Embryonic facial prominence (tissue), 1 donor: ENCODE results near the gene KCNJ14.

ENCODE experiments used
- DNase-seq: peaks from one replicate; pipeline ENCODE4 v3.0.0-alpha.2; 2016; ENCODE audit errors: extremely low spot score

Gene KCNJ14

DNA sequence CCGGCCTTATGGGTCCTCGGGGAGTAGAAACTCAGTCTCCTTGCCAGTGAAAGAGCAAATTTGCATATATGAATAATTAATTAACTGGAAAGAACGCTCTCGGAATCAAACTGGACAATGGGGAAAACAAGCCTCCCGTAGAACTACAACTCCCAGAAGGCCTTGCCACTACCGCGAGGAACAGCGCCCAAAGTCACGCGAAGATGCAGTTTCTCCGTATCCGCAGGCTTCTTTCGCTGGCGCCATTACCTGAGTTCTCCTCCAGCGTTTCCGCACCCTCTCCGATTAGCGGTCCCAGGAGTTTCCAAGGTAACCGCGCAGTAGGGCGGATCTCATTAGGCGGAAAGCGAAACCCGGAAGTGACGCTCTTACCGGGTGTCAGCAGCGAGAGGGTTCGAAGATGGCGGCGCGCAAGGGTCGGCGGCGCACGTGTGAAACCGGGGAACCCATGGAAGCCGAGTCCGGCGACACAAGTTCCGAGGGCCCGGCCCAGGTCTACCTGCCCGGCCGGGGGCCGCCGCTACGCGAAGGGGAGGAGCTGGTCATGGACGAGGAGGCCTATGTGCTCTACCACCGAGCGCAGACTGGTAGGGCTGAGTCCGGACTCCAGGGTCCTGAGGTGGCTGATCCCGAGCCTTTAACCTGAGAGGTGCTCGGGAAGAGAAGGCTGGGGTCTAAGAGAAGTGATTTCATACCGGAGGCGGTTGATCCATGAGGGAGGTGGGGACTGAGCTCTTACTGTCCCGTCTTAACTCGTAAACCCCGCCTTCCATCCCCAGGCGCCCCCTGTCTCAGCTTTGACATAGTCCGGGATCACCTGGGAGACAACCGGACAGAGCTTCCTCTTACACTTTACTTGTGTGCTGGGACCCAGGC, 9.5 kb upstream of the KCNJ14 start, which contains the start of gene GRWD1:
TSS of gene GRWD1 (plus strand) at position 378 of the 876 bp plus-strand sequence. CDS start at position 401, 23 bp downstream.
- peak; percentile 90 for DNase-seq

DNA sequence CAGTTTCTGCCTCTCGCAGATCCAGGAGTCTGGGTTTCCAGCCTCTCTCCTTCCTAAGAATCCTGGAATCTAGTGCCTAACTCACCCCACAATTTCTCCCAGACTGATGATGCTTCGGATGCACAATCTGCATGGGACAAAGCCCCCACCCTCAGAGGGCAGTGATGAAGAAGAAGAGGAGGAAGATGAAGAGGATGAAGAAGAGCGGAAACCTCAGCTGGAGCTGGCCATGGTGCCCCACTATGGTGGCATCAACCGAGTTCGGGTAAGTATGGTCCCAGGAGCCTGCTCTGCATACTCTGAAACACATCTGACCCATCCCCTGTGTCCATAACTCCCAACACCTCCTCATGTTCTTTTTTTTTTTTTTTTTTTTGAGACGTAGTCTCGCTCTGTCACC, 8.8 kb upstream of the KCNJ14 start:
- DNase-seq: no peak

DNA sequence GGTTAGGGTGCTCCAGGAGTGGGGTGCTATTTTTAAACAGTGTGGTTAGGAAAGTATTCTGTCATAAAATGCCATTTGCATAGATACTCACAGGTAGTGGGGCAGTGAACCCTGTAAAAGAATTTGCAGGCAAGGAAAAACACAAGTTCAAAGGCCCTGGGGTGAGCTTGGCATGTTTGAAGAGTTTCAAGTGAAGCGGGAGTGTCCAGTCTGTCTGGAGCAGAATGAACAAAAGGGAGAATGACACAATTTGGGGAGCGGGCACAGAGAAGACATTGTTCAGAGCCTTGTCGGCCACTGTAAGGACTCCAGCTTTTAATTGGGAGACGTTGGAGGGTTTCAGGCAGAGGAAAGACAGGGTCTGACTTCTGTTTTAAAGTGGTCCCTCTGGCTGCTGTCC, 6.8 kb upstream of the KCNJ14 start:
- no peak for DNase-seq

DNA sequence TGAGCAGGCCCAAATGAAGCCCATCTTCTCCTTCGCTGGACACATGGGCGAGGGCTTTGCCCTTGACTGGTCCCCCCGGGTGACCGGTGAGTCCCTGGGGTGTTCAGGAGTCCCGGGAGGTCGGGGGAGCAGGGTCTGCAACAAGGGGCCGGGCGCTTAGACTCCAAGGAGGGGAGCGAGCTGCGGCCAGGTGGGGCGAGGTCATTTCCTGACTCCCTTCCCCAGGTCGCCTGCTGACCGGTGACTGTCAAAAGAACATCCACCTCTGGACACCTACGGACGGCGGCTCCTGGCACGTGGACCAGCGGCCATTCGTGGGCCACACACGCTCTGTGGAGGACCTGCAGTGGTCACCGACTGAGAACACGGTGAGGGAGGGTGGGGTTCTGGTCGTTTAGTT, 4.9 kb upstream of the KCNJ14 start:
- no peak for DNase-seq

DNA sequence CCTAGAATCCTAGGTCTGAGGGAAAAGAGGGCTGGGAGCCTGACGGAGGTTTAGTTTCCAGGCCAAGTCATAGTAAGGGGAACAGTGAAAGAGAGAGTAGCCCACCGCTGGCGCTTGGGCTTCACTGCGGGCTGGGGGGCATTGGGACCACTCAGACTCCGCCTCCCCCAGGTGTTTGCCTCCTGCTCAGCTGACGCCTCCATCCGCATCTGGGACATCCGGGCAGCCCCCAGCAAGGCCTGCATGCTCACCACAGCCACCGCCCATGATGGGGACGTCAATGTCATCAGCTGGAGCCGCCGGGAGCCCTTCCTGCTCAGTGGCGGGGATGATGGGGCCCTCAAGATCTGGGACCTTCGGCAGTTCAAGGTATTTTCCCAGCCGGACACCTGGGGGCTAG, 4.5 kb upstream of the KCNJ14 start:
- DNase-seq: no peak

DNA sequence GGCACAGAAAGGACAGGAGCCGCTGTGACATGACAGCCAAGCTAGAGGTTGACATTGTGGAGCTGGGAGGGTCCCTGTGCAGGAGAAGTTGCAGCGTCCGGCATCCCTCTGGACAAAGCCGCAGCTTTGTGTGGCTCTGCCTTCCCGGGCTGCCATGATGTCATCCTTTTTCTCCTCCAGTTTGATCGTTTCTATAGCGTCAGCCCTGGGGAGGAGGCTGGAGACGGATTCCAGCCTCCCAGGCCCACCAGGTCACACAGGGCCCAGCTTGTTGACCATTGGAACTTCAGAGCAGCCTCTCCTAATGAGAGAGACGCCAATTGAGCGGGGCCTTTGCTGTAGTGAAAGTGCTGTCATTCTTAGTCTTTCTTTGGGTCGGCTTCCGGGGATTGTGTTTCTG, 3.8 kb upstream of the KCNJ14 start:
- DNase-seq: no peak

DNA sequence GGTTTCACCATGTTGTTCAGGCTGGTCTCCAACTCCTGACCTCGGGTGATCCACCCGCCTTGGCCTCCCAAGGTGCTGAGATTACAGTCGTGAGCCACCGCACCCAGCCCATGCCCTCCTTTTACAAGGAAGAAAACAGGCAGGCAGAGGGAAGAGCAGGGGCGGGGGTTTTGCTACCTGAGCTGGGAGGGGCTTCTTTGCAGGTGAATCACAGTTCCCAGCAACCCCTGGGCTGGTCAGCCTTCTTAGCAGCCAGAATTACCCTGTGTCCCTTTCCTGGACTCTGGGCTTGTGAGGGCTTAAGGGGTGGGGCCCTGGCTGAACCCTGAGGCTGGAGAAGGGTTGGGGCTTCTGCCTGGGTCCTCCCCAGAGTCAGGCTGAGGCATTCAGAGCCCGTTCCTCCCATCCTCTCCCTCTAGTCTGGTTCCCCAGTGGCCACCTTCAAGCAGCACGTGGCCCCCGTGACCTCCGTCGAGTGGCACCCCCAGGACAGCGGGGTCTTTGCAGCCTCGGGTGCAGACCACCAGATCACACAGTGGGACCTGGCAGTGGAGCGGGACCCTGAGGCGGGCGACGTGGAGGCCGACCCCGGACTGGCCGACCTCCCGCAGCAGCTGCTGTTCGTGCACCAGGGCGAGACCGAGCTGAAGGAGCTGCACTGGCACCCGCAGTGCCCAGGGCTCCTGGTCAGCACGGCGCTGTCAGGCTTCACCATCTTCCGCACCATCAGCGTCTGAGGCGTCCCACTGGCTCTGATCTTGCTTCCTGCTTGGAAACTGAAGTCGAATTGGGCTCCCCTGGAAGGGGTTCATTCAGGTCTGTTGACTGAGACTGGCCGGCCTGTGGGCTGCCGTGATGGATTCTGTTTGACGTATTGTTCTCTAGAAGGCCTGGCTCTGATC, 2.8 kb upstream of the KCNJ14 start:
- no peak for DNase-seq

DNA sequence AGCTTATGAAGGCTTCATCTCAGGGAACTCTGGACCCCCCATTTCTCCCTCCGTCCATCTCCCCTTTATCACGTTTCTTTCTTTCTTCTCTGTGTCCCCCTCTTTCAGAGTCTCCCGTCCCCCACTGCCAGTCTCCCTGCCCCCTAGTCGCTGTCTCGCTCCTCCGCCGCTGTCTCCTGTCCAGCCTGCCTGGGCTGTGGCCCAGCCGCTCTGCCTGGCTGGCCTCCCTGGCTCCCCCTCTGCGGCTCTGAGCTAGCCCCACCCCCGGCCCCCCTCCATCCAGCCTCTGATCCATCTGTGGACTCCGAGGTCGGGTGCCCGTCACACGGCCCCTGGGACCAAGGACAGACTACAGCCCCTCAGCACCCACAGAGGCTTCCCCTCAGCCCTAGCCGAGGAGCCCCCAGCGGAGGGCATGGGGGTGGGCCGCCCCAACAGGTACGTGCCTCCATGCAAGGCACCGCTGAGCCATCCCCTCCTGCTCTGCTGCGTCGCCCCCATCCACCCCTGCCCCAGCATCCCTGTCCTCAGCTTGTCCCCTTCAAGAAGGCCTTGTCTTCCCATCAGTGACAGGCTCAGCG, 1.1 kb upstream of the KCNJ14 start:
- no peak for DNase-seq

DNA sequence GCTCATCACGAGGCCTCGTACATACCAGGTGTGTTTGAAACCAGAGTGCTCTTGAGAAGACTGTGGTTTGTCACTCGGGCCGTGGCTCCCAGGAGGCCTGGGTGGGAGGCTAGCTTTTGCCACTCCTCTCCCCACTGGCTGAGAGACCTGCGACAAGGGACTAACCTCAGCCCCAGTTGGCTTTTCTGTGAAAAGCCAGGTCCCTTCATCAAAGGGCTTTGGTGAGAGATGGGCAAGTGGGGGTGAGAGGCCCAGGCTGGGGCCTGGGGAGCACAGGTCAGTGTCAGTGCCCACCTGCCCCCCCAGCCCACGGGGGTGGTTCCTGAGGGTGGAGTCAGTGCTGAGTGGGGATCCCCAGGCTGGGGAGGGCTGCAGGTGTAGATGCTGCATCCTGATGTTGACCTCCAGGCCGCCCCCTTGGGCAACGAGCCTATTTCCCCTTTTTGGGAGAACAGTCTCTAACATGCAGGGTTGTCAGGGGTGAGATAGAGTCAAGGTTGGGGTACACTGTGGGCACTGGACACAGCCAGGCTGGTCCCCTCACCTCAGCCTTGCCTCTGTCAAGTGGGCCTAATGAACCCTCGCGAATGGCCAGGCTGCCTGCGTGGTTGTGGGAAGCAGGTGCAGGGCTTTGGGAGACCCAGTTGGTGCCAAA, 661 bp downstream of the KCNJ14 start:
- no peak for DNase-seq

DNA sequence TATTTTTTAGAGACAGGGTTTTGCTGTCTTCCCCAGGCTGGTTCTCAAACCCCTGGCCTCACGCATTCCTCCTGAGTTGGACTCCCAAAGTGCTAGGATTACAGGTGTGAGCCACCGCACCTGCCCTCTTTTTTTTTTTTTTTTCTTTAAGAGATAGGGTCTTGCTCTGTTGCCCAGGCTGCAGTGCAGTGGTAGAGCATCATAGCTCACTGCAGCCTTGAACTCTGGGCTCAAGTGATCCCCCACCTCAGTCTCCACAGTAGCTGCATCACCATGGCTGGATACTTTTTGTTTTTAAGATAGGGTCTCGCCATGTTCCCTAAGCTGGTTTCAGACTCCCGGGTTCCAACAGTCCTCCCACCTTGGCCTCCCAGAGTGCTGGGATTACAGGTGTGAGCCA, 1.5 kb downstream of the KCNJ14 start:
- no peak for DNase-seq

DNA sequence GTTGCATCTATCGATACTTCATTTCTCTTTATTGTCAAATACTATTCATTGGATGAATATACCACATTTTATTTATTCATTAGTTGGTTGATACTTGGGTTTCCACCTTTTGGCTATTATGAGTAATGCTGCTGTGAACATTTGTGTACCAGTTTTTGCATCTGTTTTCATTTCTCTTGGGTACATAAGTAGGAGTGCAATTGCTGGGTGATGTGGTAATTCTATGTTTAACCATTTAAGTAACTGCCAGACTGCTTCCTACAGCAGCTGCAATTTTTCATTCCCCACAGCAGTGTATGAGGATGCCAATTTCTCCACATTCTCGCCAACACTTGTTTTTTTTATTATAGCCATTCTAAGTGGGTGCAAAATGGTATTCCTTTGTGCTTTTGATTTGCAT, 2.6 kb downstream of the KCNJ14 start:
- DNase-seq: no peak

DNA sequence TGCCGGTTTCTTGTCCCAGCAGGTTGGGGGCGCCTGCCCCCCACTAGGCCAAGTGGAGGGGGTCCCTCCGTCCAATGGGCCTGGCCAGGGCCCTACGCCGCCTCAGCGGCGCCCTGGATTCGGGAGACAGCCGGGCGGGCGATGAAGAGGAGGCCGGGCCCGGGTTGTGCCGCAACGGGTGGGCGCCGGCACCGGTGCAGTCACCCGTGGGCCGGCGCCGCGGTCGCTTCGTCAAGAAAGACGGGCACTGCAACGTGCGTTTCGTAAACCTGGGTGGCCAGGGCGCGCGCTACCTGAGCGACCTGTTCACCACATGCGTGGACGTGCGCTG, 6.2 kb downstream of the KCNJ14 start:
- DNase-seq: no peak

DNA sequence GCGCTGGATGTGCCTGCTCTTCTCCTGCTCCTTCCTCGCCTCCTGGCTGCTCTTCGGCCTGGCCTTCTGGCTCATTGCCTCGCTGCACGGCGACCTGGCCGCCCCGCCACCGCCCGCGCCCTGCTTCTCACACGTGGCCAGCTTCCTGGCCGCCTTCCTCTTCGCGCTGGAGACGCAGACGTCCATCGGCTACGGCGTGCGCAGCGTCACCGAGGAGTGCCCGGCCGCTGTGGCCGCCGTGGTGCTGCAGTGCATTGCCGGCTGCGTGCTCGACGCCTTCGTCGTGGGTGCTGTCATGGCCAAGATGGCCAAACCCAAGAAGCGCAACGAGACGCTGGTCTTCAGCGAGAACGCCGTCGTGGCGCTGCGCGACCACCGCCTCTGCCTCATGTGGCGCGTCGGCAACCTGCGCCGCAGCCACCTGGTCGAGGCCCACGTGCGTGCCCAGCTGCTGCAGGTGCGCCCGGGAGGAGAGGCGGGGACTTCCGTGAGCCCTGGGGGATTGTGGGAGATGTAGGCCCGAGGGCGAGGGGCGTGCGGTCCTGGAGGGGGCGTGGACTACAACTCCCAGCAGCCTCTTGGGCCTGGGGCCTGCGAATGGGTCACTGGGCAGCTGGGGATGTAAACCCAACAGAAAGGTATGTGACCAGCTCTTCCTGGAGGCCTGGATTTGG, 6.7 kb downstream of the KCNJ14 start:
- no peak for DNase-seq

DNA sequence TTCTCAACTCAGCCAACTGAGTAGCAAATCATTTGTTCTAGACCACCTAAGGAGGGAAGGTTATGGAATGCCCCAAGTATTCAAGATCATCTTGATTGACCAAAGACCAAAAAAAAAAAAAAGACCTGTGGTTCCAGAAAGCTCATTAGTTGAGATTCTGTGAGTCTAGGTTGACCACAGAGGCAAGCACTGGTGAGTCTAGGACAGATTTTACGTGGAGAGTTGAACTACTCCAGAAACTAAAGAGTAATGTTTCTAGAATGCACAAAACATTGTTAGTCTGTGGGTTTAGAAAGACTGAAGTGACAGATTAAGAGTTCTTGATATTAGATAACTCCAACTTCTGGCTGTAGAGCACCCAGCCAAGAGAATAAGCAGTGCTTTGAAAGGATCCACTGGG, 9.8 kb downstream of the KCNJ14 start:
- no peak for DNase-seq

DNA sequence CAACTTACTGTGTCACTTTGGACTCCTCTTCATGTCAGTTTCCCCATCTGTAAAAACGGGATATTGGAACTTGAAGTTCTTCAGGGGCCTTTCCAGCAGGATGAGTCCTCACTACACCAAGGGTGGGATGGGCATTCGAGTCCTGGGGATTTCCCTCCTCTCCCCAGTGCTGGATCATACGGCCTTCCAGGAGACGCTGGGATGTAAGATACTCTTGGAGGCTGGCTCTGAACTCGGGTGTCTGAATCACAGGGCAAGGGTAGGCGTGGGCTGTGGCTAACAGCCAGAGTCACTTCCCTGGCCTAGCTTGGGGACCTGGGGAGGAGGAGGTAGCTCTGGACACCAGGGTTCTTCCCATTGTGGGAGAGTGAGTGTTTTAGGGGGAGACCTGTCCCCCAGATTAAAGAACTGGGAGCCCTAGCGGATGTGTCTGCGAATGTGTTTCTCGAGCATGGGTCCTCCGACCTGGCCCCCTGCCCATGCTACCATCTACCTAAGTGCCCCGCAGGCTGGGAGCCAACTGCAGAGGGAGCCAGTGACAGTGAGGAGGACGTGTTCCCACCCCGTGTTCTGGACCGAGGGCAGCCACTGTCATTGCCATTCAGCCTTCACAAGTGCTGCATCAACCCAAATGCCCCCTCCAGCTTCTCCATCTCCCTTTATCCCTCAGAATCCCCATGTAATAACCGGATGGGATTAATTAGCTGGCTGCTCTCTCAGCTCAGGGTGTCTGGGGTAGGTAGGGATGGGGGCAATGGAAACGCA, 11.4 kb downstream of the KCNJ14 start:
- DNase-seq: no peak

DNA sequence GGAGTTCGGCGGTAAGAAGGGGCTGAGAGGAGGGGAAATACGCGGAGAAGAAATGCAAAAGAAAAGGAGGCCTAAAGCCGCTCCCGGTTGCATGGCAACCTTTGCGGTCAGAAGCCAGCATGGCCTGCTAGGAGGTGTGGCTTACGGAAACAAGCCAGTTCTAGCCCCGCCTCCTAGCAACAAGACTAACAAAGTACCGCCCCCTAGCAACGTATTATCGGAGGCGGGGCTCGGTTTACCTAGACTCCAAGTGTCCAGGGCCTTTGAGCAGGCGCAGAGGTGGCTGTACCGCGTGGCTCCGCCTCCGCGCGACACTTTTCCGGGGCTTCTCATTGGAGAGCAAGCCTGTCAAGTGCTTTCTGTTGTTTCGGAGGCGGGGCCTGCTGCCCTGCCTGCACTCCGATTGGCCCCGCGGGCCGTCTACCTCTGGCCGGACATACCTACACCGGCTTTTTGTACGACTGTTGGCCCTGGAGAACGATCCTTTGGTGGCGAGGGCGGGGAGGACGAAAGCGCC, 13.5 kb downstream of the KCNJ14 start:
- DNase-seq: peak; percentile 99

DNA sequence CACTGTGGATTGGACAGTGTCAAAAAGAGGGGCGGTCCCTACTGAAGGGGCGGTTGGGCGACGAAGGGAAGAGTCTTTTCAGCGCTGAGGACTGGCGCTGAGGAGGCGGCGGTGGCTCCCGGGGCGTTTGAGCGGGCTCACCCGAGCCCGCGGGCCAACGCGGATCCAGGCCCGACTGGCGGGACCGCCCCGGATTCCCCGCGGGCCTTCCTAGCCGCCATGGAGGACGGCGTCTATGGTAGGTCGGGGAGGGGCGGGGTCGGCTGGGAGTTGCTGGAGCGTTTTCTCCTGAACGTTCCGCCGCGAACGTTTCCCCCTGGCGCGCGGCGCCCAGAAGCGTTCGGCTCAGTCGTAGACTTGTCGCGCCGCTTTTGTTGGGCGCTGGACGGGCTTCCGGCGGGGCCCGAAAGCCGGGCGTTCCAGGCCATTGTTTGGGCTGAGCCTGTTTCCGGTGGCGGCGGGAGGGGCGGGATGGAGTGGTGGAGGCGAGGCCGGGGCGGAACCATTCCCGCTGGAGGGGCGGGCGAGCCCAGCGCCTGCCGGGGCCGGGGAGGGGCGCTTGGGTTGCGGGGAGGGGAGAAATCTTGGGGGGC, 14.0 kb downstream of the KCNJ14 start, which contains the start of gene CYTH2:
TSS of gene CYTH2 (plus strand) at position 81 of the 593 bp plus-strand sequence. CDS start at position 220, 139 bp downstream.
- no peak for DNase-seq

DNA sequence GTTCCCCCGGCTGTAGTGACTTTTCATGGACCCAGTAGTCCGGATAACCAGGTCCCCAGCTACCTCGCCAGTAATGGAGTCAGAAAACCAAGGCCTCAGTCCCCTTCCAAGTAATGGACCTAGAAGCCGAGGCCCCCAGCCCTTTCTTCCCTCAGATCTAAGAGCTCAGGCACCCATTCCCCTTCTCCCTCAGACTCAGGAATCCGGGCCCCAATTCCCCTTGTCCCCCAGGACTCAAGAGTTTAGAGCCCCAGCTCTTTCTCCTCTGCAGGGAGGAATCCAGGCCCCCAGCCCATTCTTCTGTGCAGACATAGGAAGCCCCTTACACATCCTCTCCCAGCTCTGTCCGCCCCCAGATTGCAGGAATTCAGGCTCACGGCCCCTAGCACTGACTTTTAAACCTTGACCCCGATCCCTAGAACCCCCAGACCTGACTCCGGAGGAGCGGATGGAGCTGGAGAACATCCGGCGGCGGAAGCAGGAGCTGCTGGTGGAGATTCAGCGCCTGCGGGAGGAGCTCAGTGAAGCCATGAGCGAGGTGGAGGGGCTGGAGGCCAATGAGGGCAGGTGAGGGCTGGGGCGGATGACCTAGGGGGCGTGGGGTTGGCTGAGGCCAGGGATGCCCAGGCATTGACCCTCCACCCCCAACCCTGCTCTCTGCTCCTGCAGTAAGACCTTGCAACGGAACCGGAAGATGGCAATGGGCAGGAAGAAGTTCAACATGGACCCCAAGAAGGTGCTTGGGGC, 14.7 kb downstream of the KCNJ14 start:
- DNase-seq: no peak

DNA sequence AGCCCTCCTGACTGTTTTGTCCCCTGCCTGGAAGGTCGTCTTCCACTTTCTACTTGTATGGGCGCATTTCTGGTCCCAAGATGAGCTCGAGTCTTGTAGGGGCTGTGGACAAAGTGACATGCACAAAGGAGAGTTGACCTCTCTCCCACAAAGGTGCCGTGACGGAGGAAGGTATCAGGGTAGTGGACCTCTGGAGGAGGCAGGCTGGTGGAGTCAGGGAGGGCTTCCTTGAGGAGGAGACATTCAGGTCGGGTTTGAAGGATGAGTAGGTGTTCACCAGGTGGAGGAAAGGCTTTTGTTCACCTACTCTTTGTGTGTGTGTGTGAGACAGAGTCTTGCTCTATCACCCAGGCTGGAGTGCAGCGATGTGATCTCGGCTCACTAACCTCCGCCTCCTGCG, 15.5 kb downstream of the KCNJ14 start:
- DNase-seq: no peak
